ENCODE results near the gene SMG9.

The SMG9 gene

GRCh38 chr19:43751466-43752220, 3.1 kb downstream of the SMG9 start:
- no peak for DNase-seq

GRCh38 chr19:43749898-43750297, 4.9 kb downstream of the SMG9 start:
- DNase-seq: no peak

GRCh38 chr19:43749152-43749551, 5.6 kb downstream of the SMG9 start:
- DNase-seq: no peak

- no peak for DNase-seq
Observed at GRCh38 chr19:43748685-43749084, 6.1 kb downstream of the SMG9 start.

GRCh38 chr19:43748205-43748594, 6.6 kb downstream of the SMG9 start:
- DNase-seq: no peak

GRCh38 chr19:43747557-43748204, 7.1 kb downstream of the SMG9 start:
- no peak for DNase-seq

- DNase-seq: no peak
Observed at GRCh38 chr19:43743059-43743458, 11.7 kb downstream of the SMG9 start.

GRCh38 chr19:43741075-43741825, 13.5 kb downstream of the SMG9 start:
- no peak for DNase-seq

- no peak for DNase-seq
Observed at GRCh38 chr19:43739439-43740235, 15.1 kb downstream of the SMG9 start.

- no peak for DNase-seq
Observed at GRCh38 chr19:43738780-43739211, 16.0 kb downstream of the SMG9 start.

- no peak for DNase-seq
Observed at GRCh38 chr19:43735957-43736356, 18.8 kb downstream of the SMG9 start.

GRCh38 chr19:43735013-43735412, 19.7 kb downstream of the SMG9 start:
- DNase-seq: no peak

GRCh38 chr19:43731846-43732245, 22.9 kb downstream of the SMG9 start:
- no peak for DNase-seq

GRCh38 chr19:43731346-43731745, 23.4 kb downstream of the SMG9 start:
- no peak for DNase-seq

GRCh38 chr19:43729919-43730318, 24.8 kb downstream of the SMG9 start:
- DNase-seq: no peak

GRCh38 chr19:43727593-43727853, 27.2 kb downstream of the SMG9 start:
- no peak for DNase-seq

- no peak for DNase-seq
Observed at GRCh38 chr19:43726736-43727592, 27.8 kb downstream of the SMG9 start.

- no peak for DNase-seq
Observed at GRCh38 chr19:43725468-43725867, 29.3 kb downstream of the SMG9 start.

- DNase-seq: no peak
Observed at GRCh38 chr19:43724896-43725295, 29.9 kb downstream of the SMG9 start.

GRCh38 chr19:43723588-43723987, 31.2 kb downstream of the SMG9 start:
- no peak for DNase-seq

- no peak for DNase-seq
Observed at GRCh38 chr19:43721469-43722048, 33.2 kb downstream of the SMG9 start.

GRCh38 chr19:43720936-43721335, 33.8 kb downstream of the SMG9 start:
- DNase-seq: no peak

Data from activated CD4-positive, CD25-positive, alpha-beta regulatory T cell (primary cell).